ENCODE results near the gene TMEM132C.

The TMEM132C gene

DNA sequence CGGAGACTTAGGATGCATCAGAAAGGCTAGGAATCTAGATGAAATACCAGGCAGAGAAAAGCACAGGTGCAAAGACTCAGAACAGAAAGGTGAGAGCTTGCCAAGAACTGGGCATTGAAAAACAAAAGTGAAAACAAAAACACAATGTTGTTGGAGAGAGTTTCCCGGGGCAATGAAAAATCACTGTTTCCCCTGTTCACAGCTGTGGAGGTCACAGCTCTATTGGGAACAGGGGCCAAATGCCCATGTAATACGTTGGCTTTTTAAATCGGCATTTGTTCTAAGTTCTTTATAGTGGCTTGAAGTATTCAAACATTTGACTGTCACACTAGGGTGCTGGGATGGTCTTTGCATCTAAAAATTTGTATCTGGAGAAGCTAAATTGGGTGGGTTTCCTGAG is 448.5 kb downstream of the TMEM132C start:
- DNase-seq (ENCODE audit: low read depth, low spot score): no peak
- POLR2A ChIA-PET: no interaction called here
- H3K4me3 ChIP-seq (ENCODE audit: low read depth, low read length): no peak overlapping the region
- TF ChIP-seq, protein P1, sequence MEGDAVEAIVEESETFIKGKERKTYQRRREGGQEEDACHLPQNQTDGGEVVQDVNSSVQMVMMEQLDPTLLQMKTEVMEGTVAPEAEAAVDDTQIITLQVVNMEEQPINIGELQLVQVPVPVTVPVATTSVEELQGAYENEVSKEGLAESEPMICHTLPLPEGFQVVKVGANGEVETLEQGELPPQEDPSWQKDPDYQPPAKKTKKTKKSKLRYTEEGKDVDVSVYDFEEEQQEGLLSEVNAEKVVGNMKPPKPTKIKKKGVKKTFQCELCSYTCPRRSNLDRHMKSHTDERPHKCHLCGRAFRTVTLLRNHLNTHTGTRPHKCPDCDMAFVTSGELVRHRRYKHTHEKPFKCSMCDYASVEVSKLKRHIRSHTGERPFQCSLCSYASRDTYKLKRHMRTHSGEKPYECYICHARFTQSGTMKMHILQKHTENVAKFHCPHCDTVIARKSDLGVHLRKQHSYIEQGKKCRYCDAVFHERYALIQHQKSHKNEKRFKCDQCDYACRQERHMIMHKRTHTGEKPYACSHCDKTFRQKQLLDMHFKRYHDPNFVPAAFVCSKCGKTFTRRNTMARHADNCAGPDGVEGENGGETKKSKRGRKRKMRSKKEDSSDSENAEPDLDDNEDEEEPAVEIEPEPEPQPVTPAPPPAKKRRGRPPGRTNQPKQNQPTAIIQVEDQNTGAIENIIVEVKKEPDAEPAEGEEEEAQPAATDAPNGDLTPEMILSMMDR (IDR thresholded peaks at IDR 0.05; ENCODE audit: insufficient read depth, low read length, missing control alignments): no peak
- CTCF ChIA-PET: no interaction called here

DNA sequence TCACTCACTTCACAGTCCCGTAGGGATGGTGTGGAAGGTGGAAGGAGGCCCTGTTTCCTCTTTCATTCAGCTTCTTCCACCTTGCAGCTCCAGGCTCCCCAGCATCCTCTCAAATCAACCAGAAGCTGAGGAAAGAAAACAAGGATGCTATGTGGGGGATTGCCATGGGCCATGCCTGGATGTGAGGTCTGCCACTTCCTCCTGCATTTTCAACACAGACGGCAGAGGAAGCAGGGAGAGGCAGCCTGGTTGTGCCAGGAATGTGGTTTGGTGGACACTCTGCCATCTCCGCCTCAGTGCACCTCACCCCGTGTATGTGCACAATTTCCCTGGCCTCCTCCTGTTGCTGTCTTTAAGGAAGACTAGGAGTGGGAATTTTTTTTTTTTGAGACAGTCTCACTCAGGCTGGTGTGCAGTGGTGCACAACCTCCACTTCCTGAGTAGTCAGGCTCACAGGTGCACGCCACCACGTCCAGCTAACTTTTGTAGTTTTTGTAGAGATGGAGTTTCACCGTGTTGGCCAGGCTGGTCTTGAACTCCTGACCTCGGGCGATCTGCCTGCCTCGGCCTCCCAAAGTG is 457.6 kb downstream of the TMEM132C start:
- ChIA-PET CTCF (no interaction called here), POLR2A (no interaction called here)
- TF ChIP-seq, protein P1 (IDR thresholded peaks at IDR 0.05; ENCODE audit: insufficient read depth, low read length, missing control alignments): no peak
- DNase-seq (ENCODE audit: low read depth, low spot score): no peak
- no peak overlapping the region for H3K4me3 ChIP-seq (ENCODE audit: low read depth, low read length)

DNA sequence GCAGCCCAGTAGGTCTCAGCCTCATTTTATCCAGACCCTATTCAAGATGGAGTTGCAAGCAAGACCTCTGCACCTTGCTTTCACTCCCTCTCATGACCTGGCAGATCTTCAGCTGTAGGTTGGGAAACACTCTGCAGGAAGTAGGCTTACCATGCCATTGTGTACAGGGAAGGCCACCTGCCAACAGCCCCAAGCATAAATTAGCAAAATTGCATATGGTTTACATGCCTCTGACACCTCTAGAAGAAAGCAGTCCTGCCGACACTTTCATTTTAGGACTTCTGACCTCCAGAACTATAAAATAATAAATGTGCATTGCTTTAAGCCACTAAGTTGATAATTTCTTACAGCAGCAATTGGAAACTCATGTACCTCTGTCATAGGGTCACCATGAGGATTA is 459.9 kb downstream of the TMEM132C start:
- H3K4me3 ChIP-seq (ENCODE audit: low read depth, low read length): no peak overlapping the region
- CTCF ChIA-PET: no interaction called here
- TF ChIP-seq, protein P1 (IDR thresholded peaks at IDR 0.05; ENCODE audit: insufficient read depth, low read length, missing control alignments): no peak

DNA sequence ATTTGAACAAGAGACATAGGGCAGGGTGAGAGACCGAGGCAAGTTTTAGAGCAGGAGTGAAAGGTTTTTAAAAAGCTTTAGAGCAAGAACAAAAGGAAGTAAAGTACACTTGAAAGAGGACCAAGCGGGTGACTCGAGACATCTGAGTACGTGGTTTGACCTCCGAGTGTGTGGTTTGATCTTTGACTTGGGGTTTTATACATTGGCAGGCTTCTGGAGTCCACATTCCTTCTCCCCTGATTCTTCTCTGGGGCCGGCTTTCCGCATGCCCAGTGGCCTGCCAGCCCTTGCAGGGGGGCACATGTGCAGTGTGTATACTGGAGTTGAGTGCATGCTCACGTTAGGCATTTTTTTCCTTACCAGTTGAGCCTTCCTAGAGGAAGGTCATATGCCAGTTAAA is 460.5 kb downstream of the TMEM132C start:
- ChIA-PET POLR2A (no interaction called here), CTCF (no interaction called here)
- H3K4me3 ChIP-seq (ENCODE audit: low read depth, low read length): no peak overlapping the region
- TF ChIP-seq, protein P1 (IDR thresholded peaks at IDR 0.05; ENCODE audit: insufficient read depth, low read length, missing control alignments): no peak
- DNase-seq (ENCODE audit: low read depth, low spot score): no peak

More for the DNA sequence above, 459.9 kb downstream of the TMEM132C start:
- POLR2A ChIA-PET: no interaction called here
- no peak for DNase-seq (ENCODE audit: low read depth, low spot score)

DNA sequence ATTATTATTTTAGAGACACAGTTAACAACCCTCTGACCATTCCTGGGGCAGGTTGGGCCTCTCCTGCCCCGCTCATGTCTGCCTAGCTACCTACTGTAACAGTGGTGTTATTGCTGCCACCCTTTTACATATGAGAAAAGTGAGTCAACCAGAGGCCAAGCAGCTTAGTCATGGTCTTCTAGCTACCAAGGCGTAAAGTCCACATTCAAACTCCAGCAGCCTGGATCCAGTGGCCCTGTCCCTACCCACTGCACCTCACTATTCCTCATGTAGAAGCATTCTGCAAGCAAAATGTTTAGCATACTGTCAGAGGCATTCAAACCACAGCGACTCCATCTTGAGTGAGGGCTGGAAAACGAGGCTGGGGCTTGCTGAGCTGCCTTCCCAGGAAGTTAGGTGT is 461.0 kb downstream of the TMEM132C start:
- TF ChIP-seq, protein P1 (IDR thresholded peaks at IDR 0.05; ENCODE audit: insufficient read depth, low read length, missing control alignments): no peak
- H3K4me3 ChIP-seq (ENCODE audit: low read depth, low read length): no peak overlapping the region
- ChIA-PET CTCF (no interaction called here), POLR2A (no interaction called here)
- DNase-seq (ENCODE audit: low read depth, low spot score): no peak

DNA sequence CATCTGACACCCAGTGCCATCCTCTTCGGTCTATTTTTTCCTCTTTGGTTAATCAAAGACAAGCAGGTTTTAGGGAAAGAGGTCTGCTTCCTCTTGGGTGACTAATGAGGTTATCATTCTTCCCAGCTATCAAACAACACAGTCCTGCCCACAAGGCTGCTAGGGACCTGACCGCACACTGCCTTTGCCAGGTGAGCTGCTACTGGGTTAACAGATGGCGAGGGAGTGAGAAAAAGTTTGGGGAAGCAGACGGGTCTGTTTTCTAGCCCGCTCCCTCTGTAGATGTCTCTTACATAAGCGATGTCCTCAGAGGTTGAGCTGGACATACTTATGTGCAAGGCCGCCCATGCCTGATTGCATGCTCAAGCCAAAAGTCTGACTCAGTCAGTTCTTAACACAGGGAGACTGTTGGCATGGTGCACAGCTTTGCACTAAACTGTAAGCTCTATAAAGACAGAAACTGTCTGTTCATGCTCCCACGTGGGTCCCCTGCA is 462.7 kb downstream of the TMEM132C start:
- ChIA-PET CTCF (no interaction called here), POLR2A (no interaction called here)
- H3K4me3 ChIP-seq (ENCODE audit: low read depth, low read length): no peak overlapping the region
- DNase-seq (ENCODE audit: low read depth, low spot score): no peak
- TF ChIP-seq, protein P1 (IDR thresholded peaks at IDR 0.05; ENCODE audit: insufficient read depth, low read length, missing control alignments): no peak
